ENCODE data around the gene C9orf43.

The C9orf43 gene

GRCh38 chr9:113464286-113464660 lies 53.7 kb downstream of the C9orf43 start:
- no peaks in the 10 kb centered on the region for H3F3A ChIP-seq (ENCODE audit: low read depth)
- H3K4me3 ChIP-seq (ENCODE audit: low read length, poor library complexity, severe bottlenecking) = no peak overlapping the region
- TF ChIP-seq CTCF (conservative IDR thresholded peaks at IDR 0.05; ENCODE audit: low read length) (no peak), EZH2phosphoT487 (IDR thresholded peaks at IDR 0.05; ENCODE audit: borderline replicate concordance) (no peak)
- H3K9me2 ChIP-seq (replicated peaks; ENCODE audit: low read depth, low read length) = no peaks in the 10 kb centered on the region
- no peak overlapping the region for H2AFZ ChIP-seq (ENCODE audit: low read length)
- no peaks in the 10 kb centered on the region for H3K27me3 ChIP-seq (ENCODE audit: insufficient read depth, low read length, poor library complexity, severe bottlenecking)
- H4K20me1 ChIP-seq (ENCODE audit: insufficient read depth, low read length, poor library complexity, severe bottlenecking) = no peaks in the 10 kb centered on the region
- H3K9ac ChIP-seq (ENCODE audit: low read depth, low read length, poor library complexity, severe bottlenecking) = no peak overlapping the region
- H3K9me3 ChIP-seq (ENCODE audit: insufficient read depth, low read depth, low read length) = peaks cover 6% of the 10 kb centered on the region
- H3K4me2 ChIP-seq (ENCODE audit: low read depth, low read length, poor library complexity, severe bottlenecking) = no peak overlapping the region
- H3K36me3 ChIP-seq (ENCODE audit: insufficient read depth, low read length) = no peaks in the 10 kb centered on the region; the same call in 1 of the 2 replicates
- H3K79me2 ChIP-seq (ENCODE audit: insufficient read depth, low read length) = no peaks in the 10 kb centered on the region
- H3K4me1 ChIP-seq (ENCODE audit: insufficient read depth, low read length, poor library complexity, severe bottlenecking) = no peaks in the 10 kb centered on the region

- no peak overlapping the region for H2AFZ ChIP-seq (ENCODE audit: low read length)
- no peaks in the 10 kb centered on the region for H3K9me2 ChIP-seq (replicated peaks; ENCODE audit: low read depth, low read length)
- no peaks in the 10 kb centered on the region for H4K20me1 ChIP-seq (ENCODE audit: insufficient read depth, low read length, poor library complexity, severe bottlenecking)
- no peaks in the 10 kb centered on the region for H3K4me1 ChIP-seq (ENCODE audit: insufficient read depth, low read length, poor library complexity, severe bottlenecking)
- no peak overlapping the region for H3K4me3 ChIP-seq (ENCODE audit: low read length, poor library complexity, severe bottlenecking)
- no peak overlapping the region for H3K4me2 ChIP-seq (ENCODE audit: low read depth, low read length, poor library complexity, severe bottlenecking)
- H3K9me3 ChIP-seq (ENCODE audit: insufficient read depth, low read depth, low read length) = peaks cover 6% of the 10 kb centered on the region
- H3K79me2 ChIP-seq (ENCODE audit: insufficient read depth, low read length) = no peaks in the 10 kb centered on the region
- no peaks in the 10 kb centered on the region for H3F3A ChIP-seq (ENCODE audit: low read depth)
- H3K27me3 ChIP-seq (ENCODE audit: insufficient read depth, low read length, poor library complexity, severe bottlenecking) = no peaks in the 10 kb centered on the region
- H3K36me3 ChIP-seq (ENCODE audit: insufficient read depth, low read length) = no peaks in the 10 kb centered on the region; the same call in 1 of the 2 replicates
- H3K9ac ChIP-seq (ENCODE audit: low read depth, low read length, poor library complexity, severe bottlenecking) = no peak overlapping the region
- TF ChIP-seq EZH2phosphoT487 (IDR thresholded peaks at IDR 0.05; ENCODE audit: borderline replicate concordance) (no peak), CTCF (conservative IDR thresholded peaks at IDR 0.05; ENCODE audit: low read length) (no peak)
These were observed 55.1 kb downstream of the C9orf43 start for GRCh38 chr9:113465599-113466140.

GRCh38 chr9:113467183-113467582 lies 56.6 kb downstream of the C9orf43 start:
- no peaks in the 10 kb centered on the region for H3K79me2 ChIP-seq (ENCODE audit: insufficient read depth, low read length)
- peaks cover 6% of the 10 kb centered on the region for H3K9me3 ChIP-seq (ENCODE audit: insufficient read depth, low read depth, low read length)
- TF ChIP-seq EZH2phosphoT487 (IDR thresholded peaks at IDR 0.05; ENCODE audit: borderline replicate concordance) (no peak), CTCF (conservative IDR thresholded peaks at IDR 0.05; ENCODE audit: low read length) (no peak)
- peaks cover 2% of the 10 kb centered on the region; the same call in 1 of the 2 replicates for H3K36me3 ChIP-seq (ENCODE audit: insufficient read depth, low read length)
- no peak overlapping the region for H3K4me3 ChIP-seq (ENCODE audit: low read length, poor library complexity, severe bottlenecking)
- H3K27me3 ChIP-seq (ENCODE audit: insufficient read depth, low read length, poor library complexity, severe bottlenecking) = no peaks in the 10 kb centered on the region
- H3K9ac ChIP-seq (ENCODE audit: low read depth, low read length, poor library complexity, severe bottlenecking) = no peak overlapping the region
- no peaks in the 10 kb centered on the region for H3K9me2 ChIP-seq (replicated peaks; ENCODE audit: low read depth, low read length)
- no peaks in the 10 kb centered on the region for H3F3A ChIP-seq (ENCODE audit: low read depth)
- H3K4me1 ChIP-seq (ENCODE audit: insufficient read depth, low read length, poor library complexity, severe bottlenecking) = no peaks in the 10 kb centered on the region
- H4K20me1 ChIP-seq (ENCODE audit: insufficient read depth, low read length, poor library complexity, severe bottlenecking) = no peaks in the 10 kb centered on the region
- H2AFZ ChIP-seq (ENCODE audit: low read length) = no peak overlapping the region
- H3K4me2 ChIP-seq (ENCODE audit: low read depth, low read length, poor library complexity, severe bottlenecking) = no peak overlapping the region
